SK-N-SH (cell line): ENCODE data around the gene OR56A1. TPM values are rescaled to one million over a fixed set of nuclear protein-coding genes. Genes with fewer than 3 reads are reported as not detected.

Experiments
- CTCF ChIA-PET: fragments of 300-600, 350-600 bp; formaldehyde crosslinking; extraction: SDS; loops from one replicate; lab custom pipeline; 2021; lab: Yijun Ruan, JAX
- POLR2A ChIA-PET: fragments of 350-600 bp; sonication (Branson Sonifier 250); formaldehyde crosslinking; extraction: SDS; loops from one replicate; lab custom pipeline; 2020; ENCODE audit warnings: antibody characterized with exemption, inconsistent platforms; lab: Yijun Ruan, JAX
- DNase-seq: peaks from one replicate; pipeline ENCODE4 v3.0.0; 2012
- H2AFZ ChIP-seq: fragments of 200-600 bp; sonication (generic); 2 replicates; pipeline ENCODE4 v1.8.1; 2016; ENCODE audit warnings: antibody characterized with exemption, mild to moderate bottlenecking, low read depth
- H3F3A ChIP-seq: fragments of 200-600 bp; sonication (generic); replicated peaks from 2 replicates; pipeline ENCODE3; 2016; ENCODE audit warnings: antibody characterized with exemption, mild to moderate bottlenecking; ENCODE audit not compliant: insufficient read depth
- H3K27ac ChIP-seq, 2 experiments: fragments of 200-500 bp in 1 of 2; fragments of 200-600 bp in 1 of 2; sonication (Bioruptor generic) in 1 of 2; sonication (generic), shearing (Covaris generic) in 1 of 2; 2 replicates each; pipeline versions ENCODE4 v1.5.1 to v1.6.1; 2014 to 2016; ENCODE audit warnings: low read depth in 2 of 2, inconsistent platforms in 1 of 2, low read length in 1 of 2, mild to moderate bottlenecking in 1 of 2, mixed read lengths in 1 of 2
- H3K27me3 ChIP-seq: fragments of 200-600 bp; sonication (generic), shearing (Covaris generic); 2 replicates; pipeline ENCODE4 v1.6.1; 2016; ENCODE audit warnings: mixed run types; ENCODE audit not compliant: insufficient read depth
- H3K36me3 ChIP-seq, 2 experiments: fragments of 200-500 bp in 1 of 2; fragments of 200-600 bp in 1 of 2; sonication (Bioruptor generic) in 1 of 2; sonication (generic) in 1 of 2; replicated peaks in 1 of 2; 2 replicates each; pipeline versions ENCODE3 to v1.5.1; 2014 to 2016; ENCODE audit warnings: low read length in 1 of 2, mild to moderate bottlenecking in 1 of 2; ENCODE audit not compliant: insufficient read depth in 2 of 2, control insufficient read depth in 1 of 2
- H3K4me1 ChIP-seq, 2 experiments: fragments of 200-500 bp in 1 of 2; fragments of 200-600 bp in 1 of 2; sonication (Bioruptor generic) in 1 of 2; sonication (generic), shearing (Covaris generic) in 1 of 2; 2 replicates each; pipeline versions ENCODE4 v1.5.1 to v1.6.1; 2014 to 2016; ENCODE audit warnings: low read depth in 1 of 2, low read length in 1 of 2, mixed run types in 1 of 2; ENCODE audit not compliant: insufficient read depth in 2 of 2, control insufficient read depth in 1 of 2
- H3K4me2 ChIP-seq: fragments of 200-600 bp; sonication (generic), shearing (Covaris generic); 2 replicates; pipeline ENCODE4 v1.6.1; 2017; ENCODE audit warnings: mixed run types
- H3K4me3 ChIP-seq, 2 experiments: fragments of 200-500 bp in 1 of 2; fragments of 200-600 bp in 1 of 2; sonication (Bioruptor generic) in 1 of 2; sonication (generic), shearing (Covaris generic) in 1 of 2; 2 replicates each; pipeline versions ENCODE4 v1.5.1 to v1.8.1; 2014 to 2016; ENCODE audit warnings: low read depth in 2 of 2, inconsistent platforms in 1 of 2, low read length in 1 of 2, mild to moderate bottlenecking in 1 of 2, mixed read lengths in 1 of 2, moderate library complexity in 1 of 2
- H3K79me2 ChIP-seq: fragments of 200-600 bp; sonication (generic); 2 replicates; pipeline ENCODE4 v1.8.1; 2017; ENCODE audit warnings: mild to moderate bottlenecking; ENCODE audit not compliant: insufficient read depth
- H3K9ac ChIP-seq: fragments of 200-600 bp; sonication (generic); 2 replicates; pipeline ENCODE4 v1.6.1; 2017; ENCODE audit warnings: mixed run types
- H3K9me2 ChIP-seq: fragments of 200-600 bp; sonication (generic); 2 replicates; pipeline ENCODE4 v1.6.1; 2017; ENCODE audit warnings: mixed run types
- H3K9me3 ChIP-seq: fragments of 200-600 bp; sonication (generic); 2 replicates; pipeline ENCODE4 v1.6.1; 2017; ENCODE audit warnings: mixed run types, mild to moderate bottlenecking, moderate library complexity
- H4K20me1 ChIP-seq: fragments of 200-600 bp; sonication (generic); 2 replicates; pipeline ENCODE4 v1.6.1; 2017; ENCODE audit warnings: mild to moderate bottlenecking, mixed run types; ENCODE audit not compliant: insufficient read depth
- CHD2 ChIP-seq: fragments of 150-350 bp; IDR thresholded peaks from 2 replicates; pipeline ENCODE4 v1.6.1; 2018; ENCODE audit warnings: low read length; ENCODE audit not compliant: partially characterized antibody
- CTCF ChIP-seq: fragments of 200-600 bp; sonication (generic); IDR thresholded peaks from 2 replicates; pipeline ENCODE4 v1.6.1; 2017; ENCODE audit warnings: antibody characterized with exemption, mild to moderate bottlenecking, moderate library complexity
- ELF1 ChIP-seq: IDR thresholded peaks from 2 replicates; pipeline ENCODE4 v1.4.0; 2012
- EZH2phosphoT487 ChIP-seq: fragments of 200-600 bp; sonication (generic); IDR thresholded peaks from 2 replicates; pipeline ENCODE4 v1.6.1; 2017; ENCODE audit warnings: low read depth, mixed run types, mild to moderate bottlenecking, antibody characterized with exemption, moderate library complexity, borderline replicate concordance
- FOSL2 ChIP-seq: IDR thresholded peaks from 2 replicates; pipeline ENCODE4 v1.4.0; 2012; ENCODE audit warnings: low read depth, mild to moderate bottlenecking, moderate library complexity, borderline replicate concordance
- FOXJ3 ChIP-seq: sonication (generic); formaldehyde crosslinking; IDR thresholded peaks from 2 replicates; pipeline ENCODE4 v1.5.1; 2020; ENCODE audit warnings: mild to moderate bottlenecking, missing genetic modification reagents
- FOXM1 ChIP-seq: IDR thresholded peaks from 2 replicates; pipeline ENCODE4 v1.4.0; 2012; ENCODE audit warnings: low read depth, mild to moderate bottlenecking
- GATA2 ChIP-seq: sonication (generic); formaldehyde crosslinking; IDR thresholded peaks from 2 replicates; pipeline ENCODE4 v1.5.0; 2020; ENCODE audit warnings: mild to moderate bottlenecking, missing genetic modification reagents
- IRF3 ChIP-seq: fragments of 150-350 bp; IDR thresholded peaks from 2 replicates; pipeline ENCODE4 v1.6.1; 2016; ENCODE audit warnings: mild to moderate bottlenecking, low read depth, low read length
- MEF2A ChIP-seq: IDR thresholded peaks from 2 replicates; pipeline ENCODE4 v1.4.0; 2012; ENCODE audit warnings: low read depth, borderline replicate concordance
- MXI1 ChIP-seq: IDR thresholded peaks from 2 replicates; pipeline ENCODE4 v1.6.1; 2012; ENCODE audit warnings: mild to moderate bottlenecking, low read depth, low read length, improper control_type of control experiment
- NRF1 ChIP-seq: IDR thresholded peaks from 2 replicates; pipeline ENCODE4 v1.6.1; 2012; ENCODE audit warnings: low read depth, mild to moderate bottlenecking, low read length
- PBX3 ChIP-seq: IDR thresholded peaks from 2 replicates; pipeline ENCODE4; 2012
- POLR2AphosphoS5 ChIP-seq: IDR thresholded peaks from 2 replicates; pipeline ENCODE4 v1.6.1; 2012; ENCODE audit warnings: low read depth, low read length
- RCOR1 ChIP-seq: fragments of 150-350 bp; IDR thresholded peaks from 2 replicates; pipeline ENCODE4 v1.6.1; 2017; ENCODE audit warnings: antibody characterized with exemption, low read length
- SIN3A ChIP-seq: IDR thresholded peaks from 2 replicates; pipeline ENCODE4 v1.6.1; 2012; ENCODE audit warnings: low read depth, mild to moderate bottlenecking, low read length, moderate library complexity, borderline replicate concordance
- TAF1 ChIP-seq: IDR thresholded peaks from 2 replicates; pipeline ENCODE4 v1.6.1; 2012; ENCODE audit warnings: low read depth, mild to moderate bottlenecking, low read length, moderate library complexity, borderline replicate concordance
- TCF12 ChIP-seq: IDR thresholded peaks from 2 replicates; pipeline ENCODE4 v1.4.0; 2012
- USF1 ChIP-seq: IDR thresholded peaks from 2 replicates; pipeline ENCODE4 v1.4.0; 2012; ENCODE audit warnings: low read depth, borderline replicate concordance
- WGBS: methylation state at CpG from one replicate; pipeline ENCODE4 v1.1.6; 2017; ENCODE audit warnings: low lambda C conversion rate; 5-methylcytosine and 5-hydroxymethylcytosine counted together
- polyA plus RNA-seq, 3 experiments: library from polyadenylated mRNA; depleted of rRNA; stranded (reverse); fragments of >200 nt; gene quantifications; 2 replicates each; pipeline ENCODE4 v1.2.3, GENCODE V29; 2012

OR56A1 gene
- polyA plus RNA-seq, 1 of the 3 experiments (the other 2 are of a cell fraction) = not detected

GRCh38 chr11:5992150-5992549 is 38.4 kb downstream of the OR56A1 start (continued):
- TF ChIP-seq CTCF (no peak), PBX3 (no peak), CHD2 (no peak), IRF3 (no peak), GATA2 (CRISPR knock-in tag) (no peak), FOSL2 (no peak)

GRCh38 chr11:5989203-5989602 is 41.4 kb downstream of the OR56A1 start:
- H3K4me2 ChIP-seq = no peak overlapping the region
- H3K9me3 ChIP-seq = no peaks in the 10 kb centered on the region
- CTCF ChIA-PET = interaction anchor here (0.6 to 1.2 kb wide), 2 partner anchors 31 to 364 kb away, joined by 3 to 4 read pairs; no protein-coding TSS in a partner anchor
- no peak overlapping the region for H3K27ac ChIP-seq
- H3F3A ChIP-seq = no peaks in the 10 kb centered on the region
- H2AFZ ChIP-seq = no peak overlapping the region
- WGBS = 12% methylated on average over 4 of the region's 4 CpGs
- no peak for TF ChIP-seq SIN3A
- no peak for TF ChIP-seq TAF1
- no peak for TF ChIP-seq USF1
- TF ChIP-seq GATA2 (CRISPR knock-in tag) = no peak
- no peak for TF ChIP-seq MXI1
- no peak for TF ChIP-seq POLR2AphosphoS5
- TF ChIP-seq FOXM1 = no peak
- TF ChIP-seq RCOR1 = no peak
- no peak for TF ChIP-seq FOXJ3 (CRISPR knock-in tag)
- TF ChIP-seq TCF12 = no peak
- no peak for TF ChIP-seq CTCF
- no peak for TF ChIP-seq FOSL2
- TF ChIP-seq PBX3 = no peak
- no peak for TF ChIP-seq IRF3
- TF ChIP-seq MEF2A = no peak
- TF ChIP-seq NRF1 = no peak
- no peak for TF ChIP-seq ELF1
- TF ChIP-seq EZH2phosphoT487 = no peak
- DNase-seq = no peak
- H3K9ac ChIP-seq = no peak overlapping the region
- H3K4me1 ChIP-seq = no peaks in the 10 kb centered on the region
- no peak overlapping the region for H3K4me3 ChIP-seq
- no peaks in the 10 kb centered on the region for H3K79me2 ChIP-seq
- no peaks in the 10 kb centered on the region for H3K9me2 ChIP-seq
- POLR2A ChIA-PET = no interaction called here
- H3K27me3 ChIP-seq = no peaks in the 10 kb centered on the region
- no peaks in the 10 kb centered on the region for H3K36me3 ChIP-seq
- no peaks in the 10 kb centered on the region for H4K20me1 ChIP-seq
